ENCODE results near the gene STPG4.

STPG4 gene

DNA sequence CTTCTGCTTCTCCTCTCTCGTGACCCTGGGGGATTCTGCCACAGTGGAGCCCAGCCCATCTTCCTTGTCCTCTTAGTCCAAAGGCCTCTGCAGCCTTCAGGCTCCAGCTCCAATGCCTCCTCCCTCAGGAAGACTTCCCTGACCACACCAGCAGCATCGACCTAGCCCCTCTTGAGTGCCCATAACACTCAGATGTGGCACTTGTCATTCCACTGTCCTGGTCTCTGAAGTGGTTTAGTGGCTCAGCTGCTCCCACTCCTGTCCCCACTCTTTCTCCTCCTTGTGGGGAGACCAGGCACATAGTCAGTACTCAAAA is 97.5 kb downstream of the STPG4 start:
- no peak for DNase-seq (ENCODE audit: extremely low read depth in 1 of 2, low read depth in 1 of 2)

DNA sequence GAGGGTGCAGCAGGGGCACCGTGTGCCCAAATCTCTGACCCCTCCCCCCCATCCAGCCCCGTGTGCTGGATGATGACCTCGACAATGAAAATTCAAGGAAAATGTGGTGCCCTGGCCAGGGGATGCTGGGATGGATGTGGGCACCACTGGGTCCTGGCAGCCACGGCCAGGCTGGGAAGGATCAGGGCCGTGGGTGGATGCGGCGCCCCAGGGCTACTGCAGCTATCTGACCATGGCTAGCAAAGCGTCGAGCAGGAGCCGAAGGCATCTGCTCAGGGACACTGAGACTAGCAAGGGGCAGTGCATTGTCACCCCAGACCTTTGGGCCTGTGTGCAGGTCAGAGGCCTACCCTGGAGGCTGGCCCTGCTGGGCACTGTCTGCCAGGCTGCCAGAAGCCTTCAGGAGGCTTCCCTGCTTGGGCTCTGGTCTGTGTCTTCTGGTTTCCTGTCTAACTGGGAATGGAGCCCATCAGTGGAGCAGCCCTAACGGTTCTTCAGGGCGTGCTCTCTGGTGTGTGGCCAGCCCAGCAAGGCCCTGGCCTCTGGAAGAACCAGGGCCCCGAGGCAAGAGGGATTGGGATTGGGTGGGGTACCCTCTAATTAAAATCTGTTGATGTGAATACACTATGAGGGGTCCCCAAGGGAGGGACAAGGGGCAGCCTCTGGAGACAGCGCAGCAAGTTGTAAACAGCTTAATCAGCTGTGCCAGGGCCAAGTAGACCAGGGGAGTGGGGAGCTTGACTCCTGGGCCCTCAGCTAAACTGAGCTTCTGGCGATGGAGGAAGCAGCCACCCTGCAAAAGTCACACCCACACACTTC is 98.0 kb downstream of the STPG4 start:
- no peak for DNase-seq (ENCODE audit: extremely low read depth in 1 of 2, low read depth in 1 of 2)

GRCh38 chr2:47056374-47056773 is 98.7 kb downstream of the STPG4 start:
- DNase-seq (ENCODE audit: extremely low read depth in 1 of 2, low read depth in 1 of 2) = no peak

DNA sequence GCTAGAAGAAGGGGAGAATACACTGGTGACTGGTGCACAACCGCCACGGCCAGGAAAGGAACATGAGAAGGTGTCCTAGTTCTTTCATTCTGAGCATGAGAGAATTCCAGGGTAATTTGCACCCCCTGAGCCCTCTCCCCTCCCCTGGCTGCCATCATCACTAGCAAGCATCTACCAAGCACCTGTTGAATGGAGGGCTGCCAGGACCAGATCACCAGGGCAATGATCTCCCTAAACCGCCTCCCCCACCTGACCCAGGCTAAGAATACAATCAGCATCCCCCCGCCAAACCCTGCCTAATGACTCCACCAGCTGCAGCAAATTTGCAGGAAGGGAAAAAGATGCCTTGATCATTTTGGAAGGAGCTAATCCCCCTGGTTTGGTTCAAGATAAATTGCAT is 100.2 kb downstream of the STPG4 start:
- no peak for DNase-seq (ENCODE audit: extremely low read depth in 1 of 2, low read depth in 1 of 2)

- DNase-seq (ENCODE audit: extremely low read depth in 1 of 2, low read depth in 1 of 2) = no peak
Measured at GRCh38 chr2:47054036-47054555, 101.0 kb downstream of the STPG4 start.

- DNase-seq (ENCODE audit: extremely low read depth in 1 of 2, low read depth in 1 of 2) = no peak
Measured at GRCh38 chr2:47052847-47053246, 102.3 kb downstream of the STPG4 start.

- no peak for DNase-seq (ENCODE audit: extremely low read depth in 1 of 2, low read depth in 1 of 2)
Measured at GRCh38 chr2:47051562-47051961, 103.5 kb downstream of the STPG4 start.

- no peak for DNase-seq (ENCODE audit: extremely low read depth in 1 of 2, low read depth in 1 of 2)
Measured at GRCh38 chr2:47050762-47051161, 104.3 kb downstream of the STPG4 start.

DNA sequence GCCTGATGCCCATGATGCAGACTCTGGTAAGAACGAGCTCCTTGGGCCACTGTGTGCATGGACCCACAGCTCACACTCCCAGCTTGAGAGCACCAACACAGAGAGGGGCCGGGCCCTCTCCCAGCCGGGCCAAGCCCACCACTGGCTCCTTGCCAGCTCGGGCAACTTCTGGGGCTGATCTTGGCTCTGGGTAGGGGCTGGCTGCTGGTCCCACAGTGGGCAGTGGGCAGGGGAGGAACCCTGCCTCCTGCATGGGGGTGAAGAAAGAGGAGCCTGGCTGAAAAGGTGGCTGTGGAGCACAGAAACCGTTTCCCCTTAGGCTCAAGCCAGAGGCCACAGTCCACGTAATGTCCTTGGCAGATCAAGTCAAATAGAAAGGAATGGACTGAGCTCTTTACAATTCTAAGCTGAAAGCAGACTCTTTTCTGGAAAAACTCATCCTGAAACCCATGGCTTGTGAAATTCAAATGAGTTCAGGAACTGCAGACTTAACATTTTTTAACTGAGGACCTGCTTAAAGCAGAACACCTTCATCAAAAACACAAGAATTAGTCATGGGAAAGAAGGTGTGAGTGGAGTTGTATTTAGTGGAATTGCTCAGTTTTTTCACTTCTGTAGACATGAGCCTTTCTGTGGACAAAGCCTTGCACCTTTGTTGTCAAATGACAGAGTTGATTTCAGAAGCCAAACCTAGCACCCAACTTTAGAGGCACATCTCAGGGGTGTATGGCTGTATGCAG is 104.9 kb downstream of the STPG4 start:
- no peak for DNase-seq (ENCODE audit: extremely low read depth in 1 of 2, low read depth in 1 of 2)

GRCh38 chr2:47049502-47049901 is 105.6 kb downstream of the STPG4 start:
- DNase-seq (ENCODE audit: extremely low read depth in 1 of 2, low read depth in 1 of 2) = no peak

DNA sequence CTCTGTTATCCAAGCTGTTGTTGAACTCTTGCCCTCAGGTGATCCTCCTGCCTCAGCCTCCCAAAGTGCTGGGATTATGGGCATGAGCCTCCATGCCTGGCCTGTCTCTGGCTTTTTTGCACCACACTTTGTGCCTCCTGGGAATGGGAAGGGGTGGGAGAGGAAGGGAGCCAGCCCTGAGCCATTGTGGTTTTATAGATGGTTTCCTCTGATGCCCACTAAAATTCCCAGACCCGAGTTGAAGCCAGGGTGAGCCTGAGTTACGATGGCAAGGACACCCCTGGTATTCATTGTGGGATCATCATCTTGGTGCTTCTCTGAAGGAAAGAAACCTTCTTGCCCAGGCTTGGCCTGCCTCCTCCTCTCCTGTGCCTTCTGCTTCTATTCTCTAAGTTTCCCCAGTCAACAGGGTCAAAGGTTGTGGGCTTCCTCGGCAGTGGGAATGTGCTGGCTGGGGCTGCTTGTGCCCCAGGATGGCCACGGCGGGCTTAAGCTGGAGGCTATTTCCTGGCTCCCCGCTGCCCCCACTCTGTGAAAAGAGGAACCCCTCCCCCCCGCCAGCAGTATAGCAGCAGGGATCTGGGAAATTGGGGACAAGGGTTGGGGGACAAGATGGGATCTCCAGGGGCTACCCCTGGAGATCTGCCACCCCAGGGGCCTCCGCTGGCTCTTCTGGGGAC is 106.2 kb downstream of the STPG4 start:
- no peak for DNase-seq (ENCODE audit: extremely low read depth in 1 of 2, low read depth in 1 of 2)

GRCh38 chr2:47046271-47046670 is 108.8 kb downstream of the STPG4 start:
- DNase-seq (ENCODE audit: extremely low read depth in 1 of 2, low read depth in 1 of 2) = no peak

DNA sequence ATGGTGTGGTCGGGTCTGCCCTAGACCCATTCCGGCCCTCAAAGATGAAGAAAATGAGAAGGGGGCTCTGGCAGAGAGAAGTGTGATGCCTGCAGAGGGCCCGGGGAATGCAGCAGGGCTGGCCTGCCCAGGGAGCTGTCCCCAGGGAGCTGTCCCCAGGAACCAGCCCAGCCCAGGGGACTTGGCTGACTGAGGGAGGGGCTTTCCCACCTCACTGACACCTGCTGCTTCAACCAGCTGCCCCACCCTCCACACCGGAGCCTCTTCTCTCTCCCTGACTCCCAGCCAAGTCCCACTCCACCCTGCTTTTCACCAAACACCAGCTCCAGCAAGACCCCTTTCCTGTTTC is 111.2 kb downstream of the STPG4 start:
- no peak for DNase-seq (ENCODE audit: extremely low read depth in 1 of 2, low read depth in 1 of 2)

DNA sequence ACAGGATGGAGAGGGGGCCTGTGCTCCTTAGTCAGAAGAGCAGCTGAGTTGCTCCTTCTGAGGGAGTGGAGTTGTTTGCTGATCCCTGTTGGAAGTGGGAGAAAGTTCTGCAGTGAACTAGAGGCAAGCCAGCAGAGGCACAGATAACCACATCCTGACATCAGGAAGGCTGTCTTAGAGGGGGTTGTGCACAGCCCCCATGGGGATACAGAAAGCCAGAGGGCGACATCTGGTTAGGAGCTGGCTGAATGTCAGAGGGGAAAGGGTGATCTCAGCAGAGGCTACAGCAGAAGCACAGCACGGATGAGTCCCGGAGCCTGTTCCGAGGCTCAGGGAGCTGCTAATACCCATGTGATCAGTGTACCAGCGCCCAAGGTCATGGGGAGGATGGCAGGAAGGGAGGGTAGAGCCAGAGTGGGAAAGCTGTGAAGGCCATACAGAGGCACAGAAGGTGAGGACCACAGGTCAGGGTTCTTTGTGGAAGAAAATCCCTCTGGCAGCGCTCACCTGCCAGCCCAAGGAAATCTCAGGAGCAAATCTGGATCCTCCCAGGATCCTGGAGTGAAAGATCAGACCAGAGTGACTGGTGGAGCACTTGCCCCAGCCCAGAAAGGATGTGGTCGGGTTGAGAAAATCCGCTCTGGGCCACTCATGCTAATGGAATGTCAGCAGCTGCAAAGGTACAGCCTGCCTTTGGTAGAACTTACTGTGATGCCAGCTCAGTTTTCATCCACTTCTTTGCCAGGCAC is 111.8 kb downstream of the STPG4 start:
- no peak for DNase-seq (ENCODE audit: extremely low read depth in 1 of 2, low read depth in 1 of 2)

GRCh38 chr2:47041891-47042684 is 113.0 kb downstream of the STPG4 start:
- DNase-seq (ENCODE audit: extremely low read depth in 1 of 2, low read depth in 1 of 2) = no peak

GRCh38 chr2:47041063-47041462 is 114.0 kb downstream of the STPG4 start:
- no peak for DNase-seq (ENCODE audit: extremely low read depth in 1 of 2, low read depth in 1 of 2)

DNA sequence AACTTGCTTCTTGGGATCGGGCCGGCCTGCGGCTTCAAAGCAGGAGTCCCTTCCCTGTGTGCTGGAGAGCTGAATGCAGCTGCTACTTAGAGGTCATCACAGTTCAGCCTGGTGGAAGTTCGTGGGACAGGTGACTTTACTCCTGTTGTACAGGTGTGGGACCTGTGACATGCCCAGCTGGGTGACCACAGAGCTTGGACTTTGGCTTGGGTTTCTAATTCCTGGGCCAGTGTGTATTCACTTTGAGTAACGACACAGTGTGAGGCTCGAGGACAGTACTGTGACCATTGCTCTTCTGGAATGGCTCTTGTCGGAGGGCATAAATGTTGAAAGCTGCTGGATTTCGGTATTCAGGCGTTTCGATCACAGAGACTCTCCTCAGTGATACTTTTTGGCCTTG is 114.5 kb downstream of the STPG4 start:
- no peak for DNase-seq (ENCODE audit: extremely low read depth in 1 of 2, low read depth in 1 of 2)

DNA sequence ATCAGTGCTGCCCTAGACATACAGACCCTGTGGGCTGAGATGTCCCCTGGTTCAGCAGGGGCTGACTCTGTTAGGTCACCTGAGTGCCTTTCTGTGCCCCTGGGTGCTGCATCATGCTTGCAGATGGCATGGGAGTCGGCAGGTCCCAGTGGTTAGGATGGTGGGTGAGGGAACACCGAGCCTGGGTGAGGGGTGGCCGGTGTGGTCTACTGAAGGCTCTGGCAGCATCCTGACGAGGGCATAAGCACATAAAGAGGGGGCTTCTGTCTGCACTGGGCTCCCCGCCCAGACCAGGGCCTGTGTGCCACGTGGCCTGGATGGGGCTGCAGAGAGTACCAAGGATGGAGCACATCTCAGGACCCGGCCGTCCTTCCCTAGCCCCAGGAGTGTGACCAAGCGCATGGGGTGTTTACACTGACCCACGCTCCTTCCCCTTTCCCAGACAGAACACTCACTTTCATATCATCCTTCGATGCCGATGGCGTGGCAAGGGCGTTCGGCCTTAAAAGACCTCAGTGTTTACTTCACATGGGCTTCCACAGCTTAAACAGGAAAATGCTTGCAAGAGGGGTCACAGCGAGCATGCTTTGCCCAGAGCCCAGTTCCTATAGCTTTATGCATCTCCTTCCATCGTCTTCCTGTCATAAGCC is 115.1 kb downstream of the STPG4 start:
- no peak for DNase-seq (ENCODE audit: extremely low read depth in 1 of 2, low read depth in 1 of 2)

- DNase-seq (ENCODE audit: extremely low read depth in 1 of 2, low read depth in 1 of 2) = no peak
Measured at GRCh38 chr2:47039489-47039870, 115.6 kb downstream of the STPG4 start.
